HepG2 (cell line): ENCODE data around the gene SHC1. TPM values are rescaled to one million over a fixed set of nuclear protein-coding genes. Genes with fewer than 3 reads are reported as not detected.
A peak's percentile ranks its signal among the peaks of the same experiment; 100 is the strongest.

Experiments used
- ATF7-NPFF ChIP-seq: sonication (generic); formaldehyde crosslinking; IDR thresholded peaks from 2 replicates; pipeline ENCODE4 v1.8.1; 2023; ENCODE audit warnings: mild to moderate bottlenecking, low read depth, missing genetic modification reagents, moderate library complexity
- BRD4 ChIP-seq: sonication (generic); formaldehyde crosslinking; IDR thresholded peaks from 2 replicates; pipeline ENCODE4 v1.4.0; 2020; ENCODE audit warnings: missing genetic modification reagents
- RXRA ChIP-seq: sonication (generic); formaldehyde crosslinking; IDR thresholded peaks from 2 replicates; pipeline ENCODE4 v1.5.1; 2020; ENCODE audit warnings: missing genetic modification reagents
- THYN1 ChIP-seq: sonication (generic); formaldehyde crosslinking; IDR thresholded peaks from 2 replicates; pipeline ENCODE4 v1.8.1; 2023; ENCODE audit warnings: low read depth, mild to moderate bottlenecking, moderate library complexity, missing genetic modification reagents, borderline replicate concordance
- ZNF816 ChIP-seq: sonication (generic); formaldehyde crosslinking; IDR thresholded peaks from 2 replicates; pipeline ENCODE4 v1.8.0; 2022; ENCODE audit warnings: missing genetic modification reagents, mild to moderate bottlenecking, borderline replicate concordance
- ZSCAN20 ChIP-seq: sonication (generic); formaldehyde crosslinking; IDR thresholded peaks from 2 replicates; pipeline ENCODE4 v1.4.0; 2020; ENCODE audit warnings: missing genetic modification reagents, mild to moderate bottlenecking, borderline replicate concordance
- polyA plus RNA-seq, 8 experiments: library from polyadenylated mRNA; depleted of rRNA in 3 of 8; stranded (reverse) in 7 of 8; unstranded in 1 of 8; fragments of >200 nt; fragmentation: Illumina TruSeq in 4 of 8; extraction: Trizol in 4 of 8; gene quantifications; 2 replicates each; pipeline versions ENCODE4 v1.2.1 to v1.2.3, GENCODE V29; 2011 to 2016; ENCODE audit warnings: low read depth in 4 of 8, missing spikeins in 1 of 8, mixed read lengths in 1 of 8; ENCODE audit not compliant: insufficient read depth in 1 of 8
- total RNA-seq, 5 experiments: library from RNA; depleted of rRNA; stranded (reverse); fragments of >200 nt; fragmentation: Illumina TruSeq; extraction: Trizol; gene quantifications; 2 replicates each; pipeline ENCODE4 v1.2.3, GENCODE V29; 2016; ENCODE audit warnings: low read depth in 1 of 5
- TF ChIP-seq, protein P1 (sequence below): sonication (generic); formaldehyde crosslinking; IDR thresholded peaks from 2 replicates; pipeline ENCODE4 v1.4.0; 2020; ENCODE audit warnings: mild to moderate bottlenecking, missing genetic modification reagents
- TF ChIP-seq, protein P2 (sequence below): sonication (generic); formaldehyde crosslinking; IDR thresholded peaks from 2 replicates; pipeline ENCODE4 v1.4.0; 2020; ENCODE audit warnings: missing genetic modification reagents; ENCODE audit errors: not compliant biosample characterization
- TF ChIP-seq, protein P3 (sequence below): sonication (generic); formaldehyde crosslinking; IDR thresholded peaks from 2 replicates; pipeline ENCODE4 v1.4.0; 2020; ENCODE audit warnings: missing genetic modification reagents
- TF ChIP-seq, protein P4 (sequence below): sonication (generic); formaldehyde crosslinking; IDR thresholded peaks from 2 replicates; pipeline ENCODE4 v1.8.1; 2023; ENCODE audit warnings: mild to moderate bottlenecking, missing genetic modification reagents
- TF ChIP-seq, protein P5 (sequence below): IDR thresholded peaks from 2 replicates; pipeline ENCODE4 v1.6.1; 2016

Gene SHC1
- total and polyA plus RNA-seq, 2 of the 13 experiments (the other 11 are each of a cell fraction or from before 2014, with no cell fraction given) = 52.0 to 137 TPM

DNA sequence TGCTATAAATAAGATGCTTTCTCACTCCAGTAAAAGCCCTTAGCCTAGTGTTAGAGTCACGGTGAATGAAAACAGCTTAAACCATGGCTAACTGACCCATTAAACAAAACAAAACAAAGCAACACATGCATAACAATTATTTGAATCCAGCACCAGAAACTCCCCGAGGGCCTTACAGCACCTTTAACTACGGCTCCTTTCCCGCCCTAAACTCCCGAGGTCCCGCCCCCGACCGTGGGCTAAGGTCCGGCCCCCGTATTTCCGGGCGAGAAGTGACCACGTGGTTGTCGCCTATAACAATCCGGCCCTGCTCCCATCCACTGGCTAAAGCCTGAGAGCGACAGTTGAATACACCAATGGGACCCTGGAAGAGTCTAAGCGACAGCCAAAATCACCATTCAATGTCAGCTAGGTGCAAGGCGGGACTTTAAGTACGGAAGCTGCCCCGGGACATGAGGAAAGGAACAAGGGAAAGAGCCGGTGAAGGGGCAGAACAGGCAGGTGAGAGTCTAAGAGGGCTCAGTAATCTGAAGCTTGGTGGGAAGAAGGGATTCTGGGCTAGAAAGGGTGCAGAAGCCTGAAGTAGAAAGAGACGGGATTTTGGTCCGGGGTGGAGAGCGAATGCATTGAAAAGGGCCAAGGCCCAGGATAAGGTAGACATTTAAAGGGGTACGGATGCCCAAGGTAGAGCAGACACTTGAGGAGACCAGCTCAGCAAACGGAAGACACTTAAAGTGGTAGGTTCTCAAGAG lies 12.5 kb upstream of the SHC1 start, which contains the start of gene FLAD1 (continued):
- TF ChIP-seq BRD4 (CRISPR knock-in tag) (peak; percentile 46; the same call in 1 of the 2 replicates), ZNF816 (0 out of 2 replicates have a peak, but pooled peaks have one; percentile 29), ATF7-NPFF (CRISPR knock-in tag) (peak; percentile 47; the same call in 1 of the 2 replicates), ZSCAN20 (no peak), RXRA (no peak), THYN1 (CRISPR knock-in tag) (no peak)
- TF ChIP-seq, protein P1, sequence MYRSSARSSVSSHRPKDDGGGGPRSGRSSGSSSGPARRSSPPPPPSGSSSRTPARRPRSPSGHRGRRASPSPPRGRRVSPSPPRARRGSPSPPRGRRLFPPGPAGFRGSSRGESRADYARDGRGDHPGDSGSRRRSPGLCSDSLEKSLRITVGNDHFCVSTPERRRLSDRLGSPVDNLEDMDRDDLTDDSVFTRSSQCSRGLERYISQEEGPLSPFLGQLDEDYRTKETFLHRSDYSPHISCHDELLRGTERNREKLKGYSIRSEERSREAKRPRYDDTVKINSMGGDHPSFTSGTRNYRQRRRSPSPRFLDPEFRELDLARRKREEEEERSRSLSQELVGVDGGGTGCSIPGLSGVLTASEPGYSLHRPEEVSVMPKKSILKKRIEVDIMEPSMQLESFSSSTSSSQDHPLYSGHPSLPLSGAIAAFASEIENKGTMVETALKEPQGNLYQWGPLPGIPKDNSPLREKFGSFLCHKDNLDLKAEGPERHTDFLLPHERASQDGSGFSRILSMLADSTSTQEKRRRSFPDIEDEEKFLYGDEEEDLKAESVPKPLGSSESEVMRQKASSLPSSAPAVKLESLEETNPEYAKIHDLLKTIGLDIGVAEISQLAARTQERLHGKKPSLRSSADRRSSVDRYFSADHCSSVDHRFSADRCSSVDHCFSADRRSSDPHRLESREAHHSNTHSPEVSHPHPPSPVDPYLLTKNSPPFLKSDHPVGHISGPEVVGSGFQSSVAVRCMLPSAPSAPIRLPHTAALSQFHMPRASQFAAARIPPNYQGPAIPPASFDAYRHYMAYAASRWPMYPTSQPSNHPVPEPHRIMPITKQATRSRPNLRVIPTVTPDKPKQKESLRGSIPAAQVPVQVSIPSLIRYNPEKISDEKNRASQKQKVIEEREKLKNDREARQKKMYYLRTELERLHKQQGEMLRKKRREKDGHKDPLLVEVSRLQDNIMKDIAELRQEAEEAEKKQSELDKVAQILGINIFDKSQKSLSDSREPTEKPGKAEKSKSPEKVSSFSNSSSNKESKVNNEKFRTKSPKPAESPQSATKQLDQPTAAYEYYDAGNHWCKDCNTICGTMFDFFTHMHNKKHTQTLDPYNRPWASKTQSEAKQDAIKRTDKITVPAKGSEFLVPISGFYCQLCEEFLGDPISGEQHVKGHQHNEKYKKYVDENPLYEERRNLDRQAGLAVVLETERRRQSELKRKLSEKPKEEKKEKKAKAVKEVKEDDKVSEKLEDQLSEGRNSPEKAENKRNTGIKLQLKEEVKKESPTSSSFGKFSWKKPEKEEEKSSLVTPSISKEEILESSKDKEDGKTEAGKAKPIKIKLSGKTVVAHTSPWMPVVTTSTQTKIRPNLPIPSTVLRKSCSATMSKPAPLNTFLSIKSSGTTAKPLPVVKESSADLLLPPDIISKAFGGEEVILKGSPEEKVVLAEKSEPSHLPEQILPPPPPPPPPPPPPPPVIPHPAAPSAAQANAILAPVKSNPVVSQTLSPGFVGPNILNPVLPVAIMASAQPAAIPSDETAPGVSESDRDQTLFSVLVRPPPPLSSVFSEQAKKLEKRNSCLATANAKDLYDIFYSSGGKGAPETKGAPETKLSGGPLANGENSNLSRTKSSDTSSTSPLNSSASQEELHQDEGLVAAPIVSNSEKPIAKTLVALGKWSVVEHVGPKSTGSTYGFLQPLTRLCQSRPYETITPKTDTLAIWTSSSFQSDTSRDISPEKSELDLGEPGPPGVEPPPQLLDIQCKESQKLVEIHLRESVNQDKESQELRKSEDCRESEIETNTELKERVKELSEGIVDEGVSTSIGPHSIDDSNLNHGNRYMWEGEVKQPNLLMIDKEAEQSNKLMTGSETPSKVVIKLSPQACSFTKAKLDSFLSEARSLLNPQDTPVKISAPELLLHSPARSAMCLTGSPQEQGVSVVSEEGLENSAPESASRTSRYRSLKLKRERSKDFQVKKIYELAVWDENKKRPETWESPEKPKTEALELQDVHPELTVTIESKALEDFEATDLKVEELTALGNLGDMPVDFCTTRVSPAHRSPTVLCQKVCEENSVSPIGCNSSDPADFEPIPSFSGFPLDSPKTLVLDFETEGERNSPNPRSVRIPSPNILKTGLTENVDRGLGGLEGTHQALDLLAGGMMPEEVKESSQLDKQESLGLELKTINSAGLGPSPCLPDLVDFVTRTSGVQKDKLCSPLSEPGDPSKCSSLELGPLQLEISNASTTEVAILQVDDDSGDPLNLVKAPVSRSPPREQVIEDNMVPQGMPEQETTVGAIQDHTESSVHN (CRISPR knock-in tag) = no peak
- TF ChIP-seq, protein P2, sequence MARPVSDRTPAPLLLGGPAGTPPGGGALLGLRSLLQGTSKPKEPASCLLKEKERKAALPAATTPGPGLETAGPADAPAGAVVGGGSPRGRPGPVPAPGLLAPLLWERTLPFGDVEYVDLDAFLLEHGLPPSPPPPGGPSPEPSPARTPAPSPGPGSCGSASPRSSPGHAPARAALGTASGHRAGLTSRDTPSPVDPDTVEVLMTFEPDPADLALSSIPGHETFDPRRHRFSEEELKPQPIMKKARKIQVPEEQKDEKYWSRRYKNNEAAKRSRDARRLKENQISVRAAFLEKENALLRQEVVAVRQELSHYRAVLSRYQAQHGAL (CRISPR knock-in tag) = no peak
- TF ChIP-seq, protein P3, sequence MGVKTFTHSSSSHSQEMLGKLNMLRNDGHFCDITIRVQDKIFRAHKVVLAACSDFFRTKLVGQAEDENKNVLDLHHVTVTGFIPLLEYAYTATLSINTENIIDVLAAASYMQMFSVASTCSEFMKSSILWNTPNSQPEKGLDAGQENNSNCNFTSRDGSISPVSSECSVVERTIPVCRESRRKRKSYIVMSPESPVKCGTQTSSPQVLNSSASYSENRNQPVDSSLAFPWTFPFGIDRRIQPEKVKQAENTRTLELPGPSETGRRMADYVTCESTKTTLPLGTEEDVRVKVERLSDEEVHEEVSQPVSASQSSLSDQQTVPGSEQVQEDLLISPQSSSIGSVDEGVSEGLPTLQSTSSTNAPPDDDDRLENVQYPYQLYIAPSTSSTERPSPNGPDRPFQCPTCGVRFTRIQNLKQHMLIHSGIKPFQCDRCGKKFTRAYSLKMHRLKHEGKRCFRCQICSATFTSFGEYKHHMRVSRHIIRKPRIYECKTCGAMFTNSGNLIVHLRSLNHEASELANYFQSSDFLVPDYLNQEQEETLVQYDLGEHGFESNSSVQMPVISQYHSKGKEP (CRISPR knock-in tag) = no peak
- TF ChIP-seq, protein P4, sequence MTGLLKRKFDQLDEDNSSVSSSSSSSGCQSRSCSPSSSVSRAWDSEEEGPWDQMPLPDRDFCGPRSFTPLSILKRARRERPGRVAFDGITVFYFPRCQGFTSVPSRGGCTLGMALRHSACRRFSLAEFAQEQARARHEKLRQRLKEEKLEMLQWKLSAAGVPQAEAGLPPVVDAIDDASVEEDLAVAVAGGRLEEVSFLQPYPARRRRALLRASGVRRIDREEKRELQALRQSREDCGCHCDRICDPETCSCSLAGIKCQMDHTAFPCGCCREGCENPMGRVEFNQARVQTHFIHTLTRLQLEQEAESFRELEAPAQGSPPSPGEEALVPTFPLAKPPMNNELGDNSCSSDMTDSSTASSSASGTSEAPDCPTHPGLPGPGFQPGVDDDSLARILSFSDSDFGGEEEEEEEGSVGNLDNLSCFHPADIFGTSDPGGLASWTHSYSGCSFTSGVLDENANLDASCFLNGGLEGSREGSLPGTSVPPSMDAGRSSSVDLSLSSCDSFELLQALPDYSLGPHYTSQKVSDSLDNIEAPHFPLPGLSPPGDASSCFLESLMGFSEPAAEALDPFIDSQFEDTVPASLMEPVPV (CRISPR knock-in tag) = no peak
- TF ChIP-seq, protein P5, sequence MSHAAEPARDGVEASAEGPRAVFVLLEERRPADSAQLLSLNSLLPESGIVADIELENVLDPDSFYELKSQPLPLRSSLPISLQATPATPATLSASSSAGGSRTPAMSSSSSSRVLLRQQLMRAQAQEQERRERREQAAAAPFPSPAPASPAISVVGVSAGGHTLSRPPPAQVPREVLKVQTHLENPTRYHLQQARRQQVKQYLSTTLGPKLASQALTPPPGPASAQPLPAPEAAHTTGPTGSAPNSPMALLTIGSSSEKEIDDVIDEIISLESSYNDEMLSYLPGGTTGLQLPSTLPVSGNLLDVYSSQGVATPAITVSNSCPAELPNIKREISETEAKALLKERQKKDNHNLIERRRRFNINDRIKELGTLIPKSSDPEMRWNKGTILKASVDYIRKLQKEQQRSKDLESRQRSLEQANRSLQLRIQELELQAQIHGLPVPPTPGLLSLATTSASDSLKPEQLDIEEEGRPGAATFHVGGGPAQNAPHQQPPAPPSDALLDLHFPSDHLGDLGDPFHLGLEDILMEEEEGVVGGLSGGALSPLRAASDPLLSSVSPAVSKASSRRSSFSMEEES (CRISPR knock-in tag) = peak; percentile 74
